DOHH2 (cell line): ENCODE results near the gene SPATA12.

Source experiments
- H3F3A ChIP-seq: fragments of 200-600 bp; sonication (generic), shearing (Covaris generic); 2 replicates; pipeline ENCODE4 v1.6.0; 2016; ENCODE audit warnings: antibody characterized with exemption, mild to moderate bottlenecking; ENCODE audit not compliant: control insufficient read depth, insufficient read depth
- H3K27ac ChIP-seq: fragments of 200-600 bp; sonication (generic); 2 replicates; pipeline ENCODE4 v1.5.1; 2014; ENCODE audit warnings: low read depth, mild to moderate bottlenecking, low read length, moderate library complexity
- H3K27me3 ChIP-seq: fragments of 200-600 bp; sonication (generic); 2 replicates; pipeline ENCODE4 v1.6.1; 2014; ENCODE audit warnings: mild to moderate bottlenecking, low read length, mixed read lengths; ENCODE audit not compliant: control insufficient read depth
- H3K36me3 ChIP-seq: fragments of 200-600 bp; sonication (generic); 2 replicates; pipeline ENCODE4 v1.6.1; 2014; ENCODE audit warnings: mild to moderate bottlenecking, low read length, moderate library complexity, mixed read lengths; ENCODE audit not compliant: control insufficient read depth
- H3K4me1 ChIP-seq: fragments of 200-600 bp; sonication (generic); 2 replicates; pipeline ENCODE4 v1.6.1; 2014; ENCODE audit warnings: mild to moderate bottlenecking, low read length, mixed read lengths; ENCODE audit not compliant: control insufficient read depth
- H3K4me2 ChIP-seq: fragments of 200-600 bp; sonication (generic); 2 replicates; pipeline ENCODE4 v1.6.0; 2014; ENCODE audit warnings: mild to moderate bottlenecking, low read length, moderate library complexity
- H3K4me3 ChIP-seq: fragments of 200-600 bp; sonication (generic); 2 replicates; pipeline ENCODE4 v1.5.1; 2014; ENCODE audit warnings: mild to moderate bottlenecking, low read length, mixed read lengths
- H3K79me2 ChIP-seq: fragments of 200-600 bp; sonication (generic); 2 replicates; pipeline ENCODE4 v1.6.1; 2014; ENCODE audit warnings: mild to moderate bottlenecking, low read length, mixed read lengths; ENCODE audit not compliant: control insufficient read depth
- H3K9me2 ChIP-seq: fragments of 200-600 bp; sonication (generic); replicated peaks from 2 replicates; pipeline ENCODE4 v1.6.1; 2014; ENCODE audit warnings: mild to moderate bottlenecking, low read length, mixed read lengths; ENCODE audit not compliant: control insufficient read depth
- H3K9me3 ChIP-seq: fragments of 200-600 bp; sonication (generic); 2 replicates; pipeline ENCODE4 v1.6.1; 2014; ENCODE audit warnings: antibody characterized with exemption, low read length, mixed read lengths; ENCODE audit not compliant: control insufficient read depth, insufficient read depth
- H4K20me1 ChIP-seq: fragments of 200-600 bp; sonication (generic); 2 replicates; pipeline ENCODE4 v1.6.0; 2014; ENCODE audit warnings: low read depth, mild to moderate bottlenecking, antibody characterized with exemption, low read length, moderate library complexity; ENCODE audit not compliant: control insufficient read depth, insufficient read depth
- CTCF ChIP-seq: fragments of 200-600 bp; sonication (generic); IDR thresholded peaks from one replicate; pipeline ENCODE4 v1.5.1; 2014; ENCODE audit warnings: antibody characterized with exemption, mild to moderate bottlenecking, low read depth, low read length; ENCODE audit not compliant: poor library complexity, severe bottlenecking
- EZH2phosphoT487 ChIP-seq: fragments of 200-600 bp; sonication (generic); IDR thresholded peaks from 2 replicates; pipeline ENCODE4 v1.6.1; 2017; ENCODE audit warnings: borderline replicate concordance, mild to moderate bottlenecking, antibody characterized with exemption, low read length, moderate library complexity, mixed read lengths

SPATA12 gene

GRCh38 chr3:57093489-57093888, 33.0 kb downstream of the SPATA12 start:
- H3K36me3 ChIP-seq = no peaks in the 10 kb centered on the region

GRCh38 chr3:57093971-57094535, 33.6 kb downstream of the SPATA12 start:
- H3K27ac ChIP-seq = no peak overlapping the region
- H3F3A ChIP-seq = no peaks in the 10 kb centered on the region
- no peak overlapping the region for H3K4me2 ChIP-seq
- no peaks in the 10 kb centered on the region for H3K36me3 ChIP-seq
- peaks cover 14% of the 10 kb centered on the region for H3K27me3 ChIP-seq
- no peaks in the 10 kb centered on the region for H3K4me1 ChIP-seq
- TF ChIP-seq EZH2phosphoT487 (no peak), CTCF (no peak)
- H3K9me3 ChIP-seq = no peaks in the 10 kb centered on the region
- H3K9me2 ChIP-seq = no peaks in the 10 kb centered on the region
- no peaks in the 10 kb centered on the region for H4K20me1 ChIP-seq
- H3K4me3 ChIP-seq = no peak overlapping the region
- H3K79me2 ChIP-seq = no peaks in the 10 kb centered on the region

More at GRCh38 chr3:57093489-57093888, 33.0 kb downstream of the SPATA12 start:
- H3K4me3 ChIP-seq = no peak overlapping the region
- no peaks in the 10 kb centered on the region for H3K9me2 ChIP-seq
- no peaks in the 10 kb centered on the region for H3K79me2 ChIP-seq
- peaks cover 15% of the 10 kb centered on the region for H3K27me3 ChIP-seq
- no peak for TF ChIP-seq CTCF
- no peak for TF ChIP-seq EZH2phosphoT487
- H4K20me1 ChIP-seq = no peaks in the 10 kb centered on the region
- H3K4me1 ChIP-seq = no peaks in the 10 kb centered on the region
- H3K4me2 ChIP-seq = no peak overlapping the region
- H3K27ac ChIP-seq = no peak overlapping the region
- no peaks in the 10 kb centered on the region for H3F3A ChIP-seq
- no peaks in the 10 kb centered on the region for H3K9me3 ChIP-seq

- Histone ChIP-seq H3K79me2 (no peaks in the 10 kb centered on the region), H3K4me3 (no peak overlapping the region), H3K9me2 (no peaks in the 10 kb centered on the region), H3K27me3 (peaks cover 18% of the 10 kb centered on the region), H4K20me1 (no peaks in the 10 kb centered on the region), H3K27ac (no peak overlapping the region), H3F3A (no peaks in the 10 kb centered on the region), H3K9me3 (no peaks in the 10 kb centered on the region), H3K4me1 (no peaks in the 10 kb centered on the region), H3K4me2 (no peak overlapping the region), H3K36me3 (no peaks in the 10 kb centered on the region)
- TF ChIP-seq CTCF (no peak), EZH2phosphoT487 (no peak)
Measured at GRCh38 chr3:57094575-57094974, 34.1 kb downstream of the SPATA12 start.
